HG02610 (cell line): ENCODE data around the gene NR2F2.

ENCODE experiments used
- ATAC-seq: cut with Tn5 transposase; IDR thresholded peaks from one replicate; pipeline ENCODE4 v1.9.1; 2021; ENCODE audit warnings: mild to moderate bottlenecking, moderate library complexity; ENCODE audit not compliant: unreplicated experiment

Gene NR2F2

GRCh38 chr15:96352604-96353405, 22.3 kb downstream of the NR2F2 start:
- ATAC-seq, result no peak

- ATAC-seq, result no peak
These were observed 23.0 kb downstream of the NR2F2 start for GRCh38 chr15:96353416-96353929.

- ATAC-seq, result no peak
These were observed 23.6 kb downstream of the NR2F2 start for GRCh38 chr15:96353930-96354730.

- no peak for ATAC-seq
These were observed 24.4 kb downstream of the NR2F2 start for GRCh38 chr15:96354731-96355567.

GRCh38 chr15:96355568-96356187, 25.2 kb downstream of the NR2F2 start:
- ATAC-seq, result no peak

GRCh38 chr15:96356494-96357455, 26.3 kb downstream of the NR2F2 start:
- peak; percentile 65 for ATAC-seq

GRCh38 chr15:96358001-96358801, 27.7 kb downstream of the NR2F2 start:
- no peak for ATAC-seq

- no peak for ATAC-seq
These were observed 28.5 kb downstream of the NR2F2 start for GRCh38 chr15:96358821-96359615.

GRCh38 chr15:96359616-96360521, 29.4 kb downstream of the NR2F2 start:
- no peak for ATAC-seq

- ATAC-seq, result no peak
These were observed 30.2 kb downstream of the NR2F2 start for GRCh38 chr15:96360581-96361308.

- no peak for ATAC-seq
These were observed 31.0 kb downstream of the NR2F2 start for GRCh38 chr15:96361309-96362010.

- ATAC-seq, result no peak
These were observed 31.7 kb downstream of the NR2F2 start for GRCh38 chr15:96362011-96362754.

GRCh38 chr15:96362755-96363651, 32.5 kb downstream of the NR2F2 start:
- no peak for ATAC-seq

GRCh38 chr15:96363707-96364106, 33.2 kb downstream of the NR2F2 start:
- ATAC-seq, result no peak
